GM12872 (cell line): ENCODE results near the gene ANGPT4.

Experiments used
- CTCF ChIP-seq: IDR thresholded peaks from 3 replicates; pipeline ENCODE4 v1.5.1; 2011; ENCODE audit warnings: low read depth, mild to moderate bottlenecking, low read length, moderate library complexity; ENCODE audit not compliant: insufficient read depth

The ANGPT4 gene

GRCh38 chr20:914727-915498 is 1.2 kb downstream of the ANGPT4 start:
- TF ChIP-seq CTCF: no peak

GRCh38 chr20:913306-913849 is 2.8 kb downstream of the ANGPT4 start:
- no peak for TF ChIP-seq CTCF

DNA sequence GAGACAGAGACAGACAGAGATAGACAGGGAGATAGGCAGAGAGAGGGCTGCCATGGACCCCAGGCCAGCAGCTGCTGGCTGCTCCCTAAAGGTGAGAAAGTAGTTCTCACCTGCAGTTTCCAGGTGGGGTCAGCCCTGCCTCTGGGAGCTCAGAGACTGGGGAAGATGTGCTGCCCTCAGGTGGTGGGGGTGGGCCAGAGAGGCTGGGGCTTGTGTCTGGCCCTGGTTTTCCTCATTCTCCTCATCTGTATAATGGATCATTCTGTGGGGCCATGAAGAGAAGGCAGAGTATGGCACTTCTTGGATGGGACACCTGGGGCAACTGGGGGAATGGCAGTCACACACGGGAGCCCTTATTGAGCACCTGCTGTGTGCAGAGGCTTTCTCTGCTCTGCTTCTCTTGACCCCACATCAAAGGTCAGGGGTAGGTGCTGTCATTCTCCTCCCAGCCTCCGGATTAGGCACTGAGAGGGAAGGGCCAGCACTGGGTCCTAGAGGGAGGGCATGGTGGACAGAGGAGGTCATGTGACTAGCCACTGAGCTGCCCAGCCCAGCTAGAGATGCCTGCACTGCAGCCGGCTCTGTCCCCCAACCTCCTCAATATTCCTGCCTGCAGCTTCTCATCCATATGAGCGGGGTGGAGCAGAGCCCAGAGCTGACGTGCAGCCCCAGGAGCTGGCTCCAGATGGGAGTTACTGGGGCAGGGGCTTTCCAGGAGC is 4.1 kb downstream of the ANGPT4 start:
- no peak for TF ChIP-seq CTCF

DNA sequence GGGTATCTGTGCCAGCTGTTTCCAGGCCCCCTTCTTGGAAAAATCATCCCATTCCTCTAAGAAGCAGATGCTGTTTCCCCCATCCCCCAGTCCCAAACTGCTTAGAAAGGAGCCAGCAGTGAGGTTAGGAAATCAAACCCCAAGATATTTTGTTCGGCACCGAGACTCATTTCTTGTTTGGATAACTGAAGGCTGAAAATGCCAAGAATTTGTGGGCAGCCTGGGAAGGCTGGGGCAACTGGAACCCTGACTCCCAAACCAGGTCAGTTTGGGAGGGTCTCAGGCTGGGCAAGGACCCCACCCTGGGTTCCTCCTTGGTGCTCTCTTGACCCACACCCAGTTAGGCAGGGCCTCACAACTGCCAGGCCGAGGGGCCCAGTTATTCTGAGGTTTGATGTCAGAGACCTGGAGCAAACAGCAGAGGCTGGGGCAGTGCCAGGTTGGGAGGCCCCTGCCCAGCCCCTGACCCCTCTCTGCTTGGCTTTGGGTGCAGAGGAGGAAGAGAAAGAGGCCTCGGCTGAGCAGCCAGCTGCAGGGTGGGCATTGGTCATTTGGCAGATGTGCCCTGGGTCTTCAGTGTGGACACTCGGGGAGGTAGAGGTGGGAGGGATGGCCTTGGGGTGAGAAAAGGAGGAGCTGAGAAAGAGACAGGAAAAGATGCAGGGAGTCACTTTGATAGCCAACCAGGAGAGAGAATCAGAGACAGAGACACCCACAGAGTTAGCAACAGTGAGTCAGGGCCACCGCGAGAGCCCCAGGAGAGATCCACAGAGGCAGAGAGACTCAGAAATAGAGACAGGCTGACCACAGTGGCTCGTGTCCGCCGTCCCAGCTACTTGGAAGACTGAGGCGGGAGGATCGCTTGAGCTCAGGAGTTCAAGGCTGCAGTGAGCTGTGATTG is 5.0 kb downstream of the ANGPT4 start:
- no peak for TF ChIP-seq CTCF

- TF ChIP-seq CTCF: no peak
Observed at GRCh38 chr20:910132-910869, 5.8 kb downstream of the ANGPT4 start.

DNA sequence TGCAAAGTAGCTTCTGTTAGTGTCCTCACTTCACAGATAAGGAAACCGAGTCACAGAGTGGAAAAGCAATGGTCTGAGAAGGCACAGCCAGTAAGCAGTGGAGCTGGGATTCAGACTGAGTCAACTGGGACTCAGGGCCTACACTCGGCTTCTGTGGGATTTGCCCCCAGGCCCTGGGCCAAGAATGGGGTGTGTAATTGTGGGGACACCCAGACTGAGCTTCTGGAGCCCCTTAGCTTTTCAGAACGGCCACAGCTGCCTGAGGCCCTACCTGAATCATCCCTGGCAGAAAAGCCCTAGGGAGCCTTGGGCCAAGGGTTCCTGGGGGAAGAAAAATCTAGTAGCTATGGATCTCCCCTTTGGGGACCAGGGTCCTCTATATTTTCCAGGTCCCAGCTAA is 6.5 kb downstream of the ANGPT4 start:
- TF ChIP-seq CTCF: no peak
